ENCODE measurements around the gene EMP3.

EMP3 gene, protein sequence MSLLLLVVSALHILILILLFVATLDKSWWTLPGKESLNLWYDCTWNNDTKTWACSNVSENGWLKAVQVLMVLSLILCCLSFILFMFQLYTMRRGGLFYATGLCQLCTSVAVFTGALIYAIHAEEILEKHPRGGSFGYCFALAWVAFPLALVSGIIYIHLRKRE

DNA sequence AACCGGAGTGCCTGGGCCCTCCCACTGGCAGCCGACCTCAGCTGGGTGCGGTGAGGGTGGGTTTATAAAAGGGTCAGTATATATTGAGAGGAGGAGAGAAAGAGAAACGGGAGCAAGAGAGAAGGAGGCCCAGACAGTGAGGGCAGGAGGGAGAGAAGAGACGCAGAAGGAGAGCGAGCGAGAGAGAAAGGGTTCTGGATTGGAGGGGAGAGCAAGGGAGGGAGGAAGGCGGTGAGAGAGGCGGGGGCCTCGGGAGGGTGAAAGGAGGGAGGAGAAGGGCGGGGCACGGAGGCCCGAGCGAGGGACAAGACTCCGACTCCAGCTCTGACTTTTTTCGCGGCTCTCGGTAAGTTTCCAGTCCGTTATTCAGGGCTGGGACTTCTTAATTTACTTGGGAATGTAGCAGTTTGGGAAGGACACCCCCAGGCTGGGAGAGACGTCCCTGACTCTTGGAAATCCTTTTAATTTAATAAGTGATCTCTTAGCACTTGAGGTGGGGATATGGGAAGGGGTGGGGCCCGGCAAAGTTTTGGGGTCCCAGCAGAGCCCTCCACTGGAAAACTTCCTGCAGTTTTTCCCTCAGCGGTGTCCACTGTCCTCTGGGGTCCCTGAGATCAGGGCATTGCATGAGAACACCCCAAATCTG, at the start of gene EMP3:
EMP3 (plus strand) TSS at position 288 of the 646 bp plus-strand sequence. CDS start 1,293 bp downstream, outside the sequence.
- in situ Hi-C loops (cut with MboI; ENCODE audit: low sequenced_read_pairs): no loop called here

DNA sequence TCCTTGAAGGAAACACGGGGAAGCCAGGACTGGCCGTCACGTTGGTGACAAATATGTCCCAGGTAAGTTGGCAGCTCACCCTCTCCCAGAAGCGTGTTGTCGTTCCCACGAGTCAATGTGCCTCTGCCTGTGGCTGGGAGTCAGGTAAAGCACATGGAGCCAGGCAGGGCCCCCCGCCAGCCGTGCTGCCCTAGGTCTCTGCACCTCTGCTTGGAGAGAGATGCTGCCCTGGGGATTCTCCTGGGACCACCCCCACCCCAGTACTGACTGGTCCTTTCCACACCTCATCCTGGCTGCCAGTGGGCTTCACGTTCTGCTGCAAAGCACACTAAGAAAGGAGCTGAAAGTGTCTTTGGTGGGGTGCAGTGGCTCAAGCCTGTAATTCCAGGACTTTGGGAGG, 45.6 kb upstream of the EMP3 start:
- in situ Hi-C loops (cut with MboI; ENCODE audit: low sequenced_read_pairs): loop anchor here (25.0 kb wide), 1 partner anchor 317 kb away; no protein-coding TSS in a partner anchor

DNA sequence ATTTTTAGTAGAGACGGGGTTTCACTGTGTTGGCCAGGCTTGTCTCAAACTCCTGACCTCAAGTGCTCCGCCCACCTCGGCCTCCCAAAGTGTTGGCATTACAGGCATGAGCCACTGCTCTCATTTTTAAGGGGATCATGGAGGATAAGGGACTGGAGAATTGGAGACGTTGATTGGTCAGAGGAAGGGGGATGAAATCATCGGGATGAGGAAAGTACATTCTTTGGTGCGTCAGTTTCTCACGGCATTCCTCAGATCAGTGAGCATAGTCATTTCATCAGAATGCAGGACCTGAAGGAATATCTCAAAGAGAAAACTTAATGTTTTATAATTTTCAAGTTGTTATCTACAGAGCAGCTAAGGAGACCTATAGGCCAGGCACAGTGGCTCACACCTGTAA, 41.4 kb upstream of the EMP3 start:
- in situ Hi-C loops (cut with MboI; ENCODE audit: low sequenced_read_pairs): loop anchor here (25.0 kb wide), 1 partner anchor 322 kb away; no protein-coding TSS in a partner anchor

- in situ Hi-C loops (cut with MboI; ENCODE audit: low sequenced_read_pairs): loop anchor here (25.0 kb wide), 1 partner anchor 323 kb away; no protein-coding TSS in a partner anchor
These were observed 40.5 kb upstream of the EMP3 start for GRCh38 chr19:48284896-48285295.

DNA sequence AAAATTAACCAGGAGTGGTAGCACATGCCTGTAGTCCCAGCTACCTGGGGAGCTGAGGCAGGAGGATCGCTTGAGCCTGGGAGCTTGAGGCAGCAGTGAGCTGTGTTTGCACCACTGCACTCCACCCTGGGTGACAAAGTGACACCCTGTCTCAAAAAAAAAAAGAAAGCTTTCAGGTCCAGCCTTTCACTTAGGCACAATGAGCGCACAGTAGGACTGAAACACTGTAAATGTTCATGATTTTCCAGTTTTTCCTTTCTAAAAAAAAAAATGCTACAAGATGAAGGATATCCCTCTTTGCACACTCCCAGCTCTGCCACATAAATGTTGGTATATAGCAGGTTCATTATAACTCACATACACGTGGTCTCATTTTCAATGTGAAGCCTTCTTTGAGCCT, 37.6 kb upstream of the EMP3 start:
- in situ Hi-C loops (cut with MboI; ENCODE audit: low sequenced_read_pairs): loop anchor here (25.0 kb wide), 1 partner anchor 325 kb away; no protein-coding TSS in a partner anchor

GRCh38 chr19:48290401-48290770, 35.0 kb upstream of the EMP3 start:
- in situ Hi-C loops (cut with MboI; ENCODE audit: low sequenced_read_pairs): loop anchor here (25.0 kb wide), 1 partner anchor 328 kb away; no protein-coding TSS in a partner anchor

GRCh38 chr19:48290771-48291488, 34.4 kb upstream of the EMP3 start:
- in situ Hi-C loops (cut with MboI; ENCODE audit: low sequenced_read_pairs): loop anchor here (25.0 kb wide), 1 partner anchor 329 kb away; no protein-coding TSS in a partner anchor

DNA sequence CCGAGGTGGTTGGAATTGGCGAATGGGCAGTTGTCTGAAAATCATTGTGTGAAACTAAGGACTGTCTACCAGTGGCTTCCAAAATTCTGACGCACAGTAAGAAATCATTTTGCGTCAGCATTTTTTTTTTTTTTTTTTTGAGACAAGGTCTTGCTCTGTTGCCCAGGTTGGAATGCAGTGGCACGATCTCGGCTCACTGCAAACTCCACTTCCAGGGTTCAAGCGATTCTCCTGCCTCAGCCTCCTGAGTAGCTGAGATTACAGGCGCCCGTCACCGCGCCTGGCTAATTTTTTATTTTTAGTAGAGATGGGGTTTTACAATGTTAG, 33.9 kb upstream of the EMP3 start:
- in situ Hi-C loops (cut with MboI; ENCODE audit: low sequenced_read_pairs): loop anchor here (25.0 kb wide), 1 partner anchor 329 kb away; no protein-coding TSS in a partner anchor

DNA sequence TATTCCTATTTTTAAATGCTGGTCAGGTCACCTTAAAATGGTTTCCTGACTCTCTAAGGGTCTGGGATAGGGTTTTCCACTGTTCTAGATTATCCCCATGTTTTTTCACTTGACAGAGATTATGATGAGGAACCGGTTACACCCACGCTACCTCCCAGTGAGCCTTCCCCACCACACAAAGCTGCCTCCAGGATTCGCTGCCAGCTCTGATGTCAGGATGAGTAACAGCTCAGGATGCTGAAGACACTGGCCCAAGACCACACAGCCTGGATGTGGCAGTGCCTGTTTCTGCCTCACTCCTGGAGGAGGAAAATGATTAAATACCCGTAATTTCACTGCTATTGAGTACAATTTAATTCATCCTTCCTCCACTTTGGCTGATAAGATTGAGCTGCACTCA, 32.6 kb upstream of the EMP3 start:
- in situ Hi-C loops (cut with MboI; ENCODE audit: low sequenced_read_pairs): loop anchor here (25.0 kb wide), 1 partner anchor 330 kb away; no protein-coding TSS in a partner anchor

DNA sequence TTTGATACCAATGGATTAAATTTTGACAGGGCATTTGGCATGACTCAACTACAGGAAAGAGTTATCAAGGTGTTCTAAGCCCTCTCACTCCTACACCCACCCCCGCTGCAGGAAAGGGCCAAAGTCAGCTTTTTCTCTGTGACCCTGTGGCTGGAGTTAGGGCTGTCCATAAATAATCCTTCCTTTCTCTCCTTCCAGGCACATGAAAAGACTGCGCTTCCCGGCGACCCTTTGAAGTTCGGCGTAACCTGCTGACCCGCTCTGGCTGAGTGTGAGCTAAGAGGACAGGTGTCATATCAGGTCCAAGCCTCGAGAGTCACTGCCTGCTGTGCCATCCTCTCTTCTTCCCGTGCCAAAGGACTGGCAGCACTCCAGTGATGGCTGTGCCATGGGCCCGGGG, 29.9 kb upstream of the EMP3 start:
- in situ Hi-C loops (cut with MboI; ENCODE audit: low sequenced_read_pairs): loop anchor here (25.0 kb wide), 1 partner anchor 333 kb away; no protein-coding TSS in a partner anchor

DNA sequence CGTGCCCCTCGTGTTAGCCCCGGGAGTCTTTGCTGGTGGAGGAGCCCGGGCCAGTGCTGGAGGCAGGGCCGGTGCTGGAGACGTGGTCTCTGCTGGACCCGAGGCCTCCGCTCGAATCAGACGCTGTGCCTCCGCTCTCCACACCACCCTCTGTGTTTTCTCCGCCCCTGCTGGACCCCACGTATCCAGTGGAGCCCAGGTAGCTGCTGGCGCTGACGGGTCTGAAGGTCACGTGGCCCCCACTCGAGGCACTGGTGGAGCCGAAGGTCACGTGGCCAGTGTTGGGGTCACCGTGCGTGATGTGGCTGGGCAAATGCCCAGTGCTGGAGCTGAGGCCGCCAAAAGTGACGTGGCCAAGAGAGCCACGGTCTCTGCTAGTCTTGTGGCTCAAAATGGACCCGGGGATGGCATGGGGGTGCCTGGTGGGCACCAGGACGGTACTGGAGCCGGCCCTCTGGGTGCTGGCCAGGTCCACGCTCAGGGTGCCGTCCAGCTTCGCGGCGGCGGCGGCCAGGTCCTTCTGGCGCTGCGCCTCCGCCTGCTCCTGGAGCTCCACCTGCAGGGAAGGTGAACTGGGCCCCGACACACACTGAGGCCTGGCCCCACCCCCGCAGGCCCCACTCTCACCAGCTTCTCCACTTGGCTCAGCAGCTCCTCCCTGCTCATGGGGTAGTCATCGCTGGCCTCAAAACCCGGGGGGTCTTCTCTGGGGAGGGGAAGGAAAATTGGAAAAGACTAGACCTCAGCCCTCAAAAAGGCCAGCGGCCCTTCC, 28.2 kb upstream of the EMP3 start:
- in situ Hi-C loops (cut with MboI; ENCODE audit: low sequenced_read_pairs): loop anchor here (25.0 kb wide), 1 partner anchor 335 kb away; no protein-coding TSS in a partner anchor

DNA sequence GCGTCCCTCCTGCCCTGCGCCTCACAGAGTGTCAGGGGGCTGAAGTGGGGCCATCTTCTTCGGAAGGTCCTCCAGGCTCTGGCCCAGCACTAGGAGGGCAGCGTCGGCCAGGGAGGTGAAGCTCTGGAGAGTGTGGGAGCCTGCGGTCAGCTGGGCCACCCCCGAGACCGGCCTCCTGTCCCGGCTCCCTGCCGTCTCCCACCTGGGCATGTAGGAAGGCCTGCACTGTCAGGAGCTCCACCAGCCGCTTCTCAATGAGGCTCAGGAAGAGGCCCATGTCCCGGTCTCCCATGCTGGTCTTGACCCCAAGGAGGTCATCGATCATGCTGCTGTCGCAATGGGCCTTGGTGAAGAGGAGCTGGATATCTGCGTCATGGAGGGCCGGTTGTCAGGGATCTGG, 27.4 kb upstream of the EMP3 start:
- in situ Hi-C loops (cut with MboI; ENCODE audit: low sequenced_read_pairs): loop anchor here (25.0 kb wide), 1 partner anchor 336 kb away; no protein-coding TSS in a partner anchor

- in situ Hi-C loops (cut with MboI; ENCODE audit: low sequenced_read_pairs): no loop called here
These were observed 23.3 kb upstream of the EMP3 start for GRCh38 chr19:48301886-48302599.

- in situ Hi-C loops (cut with MboI; ENCODE audit: low sequenced_read_pairs): no loop called here
These were observed 22.8 kb upstream of the EMP3 start for GRCh38 chr19:48302600-48302959.

- in situ Hi-C loops (cut with MboI; ENCODE audit: low sequenced_read_pairs): no loop called here
These were observed 22.0 kb upstream of the EMP3 start for GRCh38 chr19:48303367-48303766.

DNA sequence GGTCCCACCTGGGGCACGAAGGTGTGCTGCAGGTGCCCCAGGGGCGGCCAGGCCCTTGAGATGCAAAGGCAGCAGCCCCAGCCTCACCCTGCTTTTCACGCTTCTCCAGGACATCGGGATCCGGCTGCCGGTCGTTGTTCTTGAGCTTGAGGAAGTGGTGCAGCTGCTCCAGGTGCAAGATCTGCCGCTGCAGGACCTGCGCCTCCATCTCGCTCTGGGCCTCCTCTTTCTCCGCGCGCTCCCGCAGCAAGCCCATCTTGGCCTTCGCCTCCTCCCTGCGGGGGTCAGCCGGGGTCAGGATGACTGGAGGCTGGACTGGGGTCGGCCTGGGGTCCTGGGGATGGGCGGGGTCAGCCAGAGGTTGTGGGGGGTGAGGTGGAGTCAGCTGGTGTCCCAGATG, 21.5 kb upstream of the EMP3 start:
- in situ Hi-C loops (cut with MboI; ENCODE audit: low sequenced_read_pairs): no loop called here

GRCh38 chr19:48308631-48309586, 16.4 kb upstream of the EMP3 start:
- in situ Hi-C loops (cut with MboI; ENCODE audit: low sequenced_read_pairs): no loop called here

DNA sequence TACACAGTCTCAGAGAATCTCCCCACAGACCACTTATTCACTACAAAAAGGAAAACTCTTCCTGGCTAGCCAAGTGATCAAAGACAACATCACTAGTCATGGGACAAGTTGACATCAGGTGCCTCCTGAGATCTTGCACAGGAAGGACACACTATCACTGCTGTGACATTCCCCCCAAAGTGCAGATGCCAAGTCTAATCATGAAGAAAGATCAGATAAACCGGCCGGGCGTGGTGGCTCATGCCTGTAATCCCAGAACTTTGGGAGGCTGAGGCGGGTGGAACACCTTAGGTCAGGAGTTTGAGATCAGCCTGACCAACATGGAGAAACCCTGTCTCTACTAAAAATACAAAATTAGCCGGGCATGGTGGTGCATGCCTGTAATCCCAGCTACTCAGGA, 15.6 kb upstream of the EMP3 start:
- in situ Hi-C loops (cut with MboI; ENCODE audit: low sequenced_read_pairs): loop anchor here (10.0 kb wide), 1 partner anchor 275 kb away; no protein-coding TSS in a partner anchor

DNA sequence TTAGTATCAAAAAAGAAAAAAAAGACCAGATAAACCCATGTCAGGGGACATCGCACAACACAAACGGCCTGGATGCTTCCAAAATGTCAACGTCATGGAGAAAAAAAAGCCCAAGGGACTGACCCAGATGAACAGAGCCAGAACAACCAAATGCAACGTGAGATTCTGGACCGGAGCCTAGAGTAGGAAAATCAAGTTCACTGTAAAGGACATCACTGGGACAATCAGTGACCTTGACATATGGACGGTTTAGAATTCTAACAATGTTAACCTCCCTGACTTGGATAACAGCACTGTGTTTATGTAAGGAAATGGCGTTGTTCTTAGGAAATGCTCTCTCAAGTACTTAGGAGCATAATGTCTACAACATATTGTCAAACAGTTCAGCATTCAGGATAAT, 15.1 kb upstream of the EMP3 start:
- in situ Hi-C loops (cut with MboI; ENCODE audit: low sequenced_read_pairs): loop anchor here (10.0 kb wide), 1 partner anchor 275 kb away; no protein-coding TSS in a partner anchor

All from HL-60/S4 (cell line).